H9 (cell line): ENCODE measurements around the gene TMEM184B. TPM values are rescaled to one million over a fixed set of nuclear protein-coding genes. Genes with fewer than 3 reads are reported as not detected.
A peak's percentile ranks its signal among the peaks of the same experiment; 100 is the strongest.

Source experiments
- DNase-seq: peaks from one replicate; pipeline ENCODE4 v3.0.0-alpha.2; 2017
- H2AFZ ChIP-seq: one replicate; pipeline ENCODE4 v1.6.1; 2013; ENCODE audit warnings: mild to moderate bottlenecking, low read length, control low read depth, moderate library complexity
- H2AK5ac ChIP-seq: 2 replicates; pipeline ENCODE4 v1.6.1; 2013; ENCODE audit warnings: low read length, control low read depth, mixed read lengths; ENCODE audit not compliant: insufficient read length
- H2BK120ac ChIP-seq: one replicate; pipeline ENCODE4 v1.6.1; 2013; ENCODE audit warnings: low read depth, mild to moderate bottlenecking, low read length, control low read depth, inconsistent platforms; ENCODE audit not compliant: poor library complexity, severe bottlenecking
- H2BK12ac ChIP-seq: 2 replicates; pipeline ENCODE4 v1.6.1; 2013; ENCODE audit warnings: low read length, control low read depth, mixed read lengths, low read depth; ENCODE audit not compliant: insufficient read length
- H2BK15ac ChIP-seq: 2 replicates; pipeline ENCODE4 v1.6.1; 2013; ENCODE audit warnings: low read depth, low read length, control low read depth
- H2BK20ac ChIP-seq: one replicate; pipeline ENCODE4 v1.6.1; 2013; ENCODE audit warnings: low read depth, mild to moderate bottlenecking, low read length, control low read depth, inconsistent platforms; ENCODE audit not compliant: poor library complexity, severe bottlenecking
- H2BK5ac ChIP-seq: 2 replicates; pipeline ENCODE4 v1.6.1; 2013; ENCODE audit warnings: low read length, control low read depth, mixed read lengths; ENCODE audit not compliant: insufficient read length
- H3K14ac ChIP-seq: 2 replicates; pipeline ENCODE4 v1.6.1; 2013; ENCODE audit warnings: low read length, control low read depth; ENCODE audit not compliant: insufficient read depth
- H3K18ac ChIP-seq: 2 replicates; pipeline ENCODE4 v1.6.1; 2013; ENCODE audit warnings: low read depth, mild to moderate bottlenecking, mixed read lengths, low read length, control low read depth; ENCODE audit not compliant: insufficient read length
- H3K23ac ChIP-seq: 2 replicates; pipeline ENCODE4 v1.6.1; 2013; ENCODE audit warnings: low read length, control low read depth, mixed read lengths, low read depth; ENCODE audit not compliant: insufficient read length
- H3K23me2 ChIP-seq: 2 replicates; pipeline ENCODE4 v1.6.1; 2013; ENCODE audit warnings: low read depth, mild to moderate bottlenecking, mixed read lengths, low read length, control low read depth; ENCODE audit not compliant: insufficient read length, poor library complexity, severe bottlenecking
- H3K27ac ChIP-seq: 2 replicates; pipeline ENCODE4 v1.5.1; 2013; ENCODE audit warnings: low read length, control low read depth, mixed read lengths, low read depth; ENCODE audit not compliant: insufficient read length
- H3K27me3 ChIP-seq: 2 replicates; pipeline ENCODE4 v1.6.1; 2013; ENCODE audit warnings: low read length, control low read depth, inconsistent platforms; ENCODE audit not compliant: insufficient read depth
- H3K4ac ChIP-seq: 2 replicates; pipeline ENCODE4 v1.6.1; 2013; ENCODE audit warnings: low read depth, mild to moderate bottlenecking, control low read depth, inconsistent platforms, low read length, moderate library complexity
- H3K4me1 ChIP-seq: 2 replicates; pipeline ENCODE4 v1.6.1; 2013; ENCODE audit warnings: low read length, control low read depth, inconsistent platforms; ENCODE audit not compliant: insufficient read depth
- H3K4me2 ChIP-seq: 2 replicates; pipeline ENCODE4 v1.6.1; 2013; ENCODE audit warnings: low read length, control low read depth, mixed read lengths; ENCODE audit not compliant: insufficient read length, insufficient read depth
- H3K56ac ChIP-seq: 2 replicates; pipeline ENCODE4 v1.6.1; 2013; ENCODE audit warnings: low read depth, mild to moderate bottlenecking, mixed read lengths, low read length, control low read depth; ENCODE audit not compliant: insufficient read length
- H3K79me1 ChIP-seq: 2 replicates; pipeline ENCODE4 v1.6.1; 2013; ENCODE audit warnings: low read depth, mild to moderate bottlenecking, moderate library complexity, low read length, control low read depth, inconsistent platforms; ENCODE audit not compliant: insufficient read depth, poor library complexity, severe bottlenecking
- H3K79me2 ChIP-seq: 2 replicates; pipeline ENCODE4 v1.6.1; 2013; ENCODE audit warnings: low read length, control low read depth, inconsistent platforms; ENCODE audit not compliant: insufficient read depth
- H3K9ac ChIP-seq: 2 replicates; pipeline ENCODE4 v1.6.1; 2013; ENCODE audit warnings: low read length, control low read depth, mixed read lengths; ENCODE audit not compliant: insufficient read length; ENCODE audit errors: extremely low read depth
- H3K9me3 ChIP-seq: one replicate; pipeline ENCODE4 v1.6.1; 2013; ENCODE audit warnings: low read depth, low read length, inconsistent platforms; ENCODE audit not compliant: control insufficient read depth
- H3T11ph ChIP-seq: one replicate; pipeline ENCODE4 v1.6.1; 2013; ENCODE audit warnings: mild to moderate bottlenecking, low read length, control low read depth, inconsistent platforms
- H4K20me1 ChIP-seq: one replicate; pipeline ENCODE4 v1.6.1; 2013; ENCODE audit not compliant: control insufficient read depth, insufficient read length, insufficient read depth
- H4K5ac ChIP-seq: 2 replicates; pipeline ENCODE4 v1.6.1; 2013; ENCODE audit warnings: low read depth, mild to moderate bottlenecking, mixed read lengths, low read length, control low read depth; ENCODE audit not compliant: insufficient read length
- H4K8ac ChIP-seq: replicated peaks from 2 replicates; pipeline ENCODE4 v1.6.1; 2013; ENCODE audit warnings: low read length, control low read depth, mixed read lengths, low read depth; ENCODE audit not compliant: insufficient read length
- H4K91ac ChIP-seq: 2 replicates; pipeline ENCODE4 v1.6.1; 2013; ENCODE audit warnings: low read depth, mild to moderate bottlenecking, moderate library complexity, mixed read lengths, low read length, control low read depth; ENCODE audit not compliant: insufficient read length
- H3K27ac Mint-ChIP-seq, 3 experiments: 2 replicates in 2 of 3; 3 replicates in 1 of 3; pipeline ENCODE4 v1.8.0; 2020 to 2021; ENCODE audit warnings: mixed read lengths in 3 of 3, mild to moderate bottlenecking in 1 of 3, moderate library complexity in 1 of 3
- H3K27me3 Mint-ChIP-seq: 2 replicates; pipeline ENCODE4 v1.8.0; 2021; ENCODE audit warnings: low read depth, mild to moderate bottlenecking, moderate library complexity, mixed read lengths
- H3K36me3 Mint-ChIP-seq, 3 experiments: 2 replicates in 2 of 3; 3 replicates in 1 of 3; pipeline ENCODE4 v1.8.0; 2020 to 2021; ENCODE audit warnings: low read depth in 3 of 3, mixed read lengths in 3 of 3; ENCODE audit not compliant: insufficient read depth in 1 of 3
- H3K4me1 Mint-ChIP-seq, 2 experiments: 2 replicates each; pipeline ENCODE4 v1.8.0; 2020; ENCODE audit warnings: mixed read lengths in 2 of 2
- H3K4me3 Mint-ChIP-seq, 2 experiments: 2 replicates in 1 of 2; 3 replicates in 1 of 2; pipeline ENCODE4 v1.8.0; 2020 to 2021; ENCODE audit warnings: mild to moderate bottlenecking in 2 of 2, mixed read lengths in 2 of 2, moderate library complexity in 1 of 2
- H3K9me3 Mint-ChIP-seq, 2 experiments: 2 replicates in 1 of 2; 3 replicates in 1 of 2; pipeline ENCODE4 v1.8.0; 2020; ENCODE audit warnings: mild to moderate bottlenecking in 2 of 2, mixed read lengths in 2 of 2, moderate library complexity in 1 of 2
- CTCF ChIP-seq: fragments of 200-600 bp; sonication (generic); conservative IDR thresholded peaks from 3 replicates; pipeline ENCODE4 v1.8.0; 2021; ENCODE audit warnings: antibody characterized with exemption, mild to moderate bottlenecking
- WGBS: extraction: QIAGEN DNeasy Blood & Tissue Kit; methylation state at CpG from one replicate; pipeline ENCODE4 v1.1.7; 2013; ENCODE audit warnings: missing lambda C conversion rate, low lambda C conversion rate, mixed read lengths; ENCODE audit not compliant: insufficient read length; ENCODE audit errors: extremely low coverage; 5-methylcytosine and 5-hydroxymethylcytosine counted together
- total RNA-seq: library from RNA; stranded (reverse); gene quantifications from 2 replicates; pipeline ENCODE4 v1.2.1, GENCODE V29; 2021

TMEM184B gene
- total RNA-seq, 1 experiment from 2014 or later: 58.5 TPM

- H3K9me3 Mint-ChIP-seq: no peaks in the 10 kb centered on the region
- no peak overlapping the region for H2BK120ac ChIP-seq
- TF ChIP-seq CTCF: no peak
- no peak overlapping the region for H2BK20ac ChIP-seq
- no peak overlapping the region for H4K91ac ChIP-seq
- no peak overlapping the region for H3T11ph ChIP-seq
- no peaks in the 10 kb centered on the region for H3K27me3 ChIP-seq
- H3K4me2 ChIP-seq: no peak overlapping the region
- H2BK12ac ChIP-seq: no peak overlapping the region
- peaks cover 32 to 42% of the 10 kb centered on the region in 2 experiments for H3K4me1 Mint-ChIP-seq
- H3K14ac ChIP-seq: no peak overlapping the region
- no peaks in the 10 kb centered on the region for H3K79me2 ChIP-seq
- no peak for DNase-seq
- WGBS: no CpG with 5 or more reads among the region's 4 CpGs
- peaks cover 12% of the 10 kb centered on the region for H3K4me1 ChIP-seq
- H3K56ac ChIP-seq: no peak overlapping the region
- H2AK5ac ChIP-seq: no peak overlapping the region
- H2AFZ ChIP-seq: no peak overlapping the region
- no peak overlapping the region for H3K4me3 Mint-ChIP-seq
- peaks cover 3% of the 10 kb centered on the region; the same call in 1 of the 2 replicates for H3K27me3 Mint-ChIP-seq
- no peak overlapping the region for H3K18ac ChIP-seq
- no peaks in the 10 kb centered on the region for H3K9me3 ChIP-seq
- H3K36me3 Mint-ChIP-seq: peaks cover 0 to 7% (median 0%) of the 10 kb centered on the region in 3 experiments; a peak in 3 of 7 replicates
- H3K23me2 ChIP-seq: peaks cover 8% of the 10 kb centered on the region
- no peak overlapping the region for H3K4ac ChIP-seq
- H4K20me1 ChIP-seq: no peaks in the 10 kb centered on the region
- peak overlapping the region in 1 of 3 experiments; percentile 52; a peak in 1 of 7 replicates for H3K27ac Mint-ChIP-seq
- no peak overlapping the region for H4K5ac ChIP-seq
- H3K79me1 ChIP-seq: no peaks in the 10 kb centered on the region
- no peak overlapping the region for H3K9ac ChIP-seq
- H4K8ac ChIP-seq: no peak overlapping the region
- no peak overlapping the region for H2BK15ac ChIP-seq
- no peak overlapping the region for H3K23ac ChIP-seq
- H2BK5ac ChIP-seq: no peak overlapping the region
- H3K27ac ChIP-seq: no peak overlapping the region
These were observed 95.8 kb downstream of the TMEM184B start for GRCh38 chr22:38177044-38177443.
